WTC11 (cell line): ENCODE measurements around the gene SHANK3. TPM values are rescaled to one million over a fixed set of nuclear protein-coding genes. Genes with fewer than 3 reads are reported as not detected.
"Not testable (repeated sequence)": the region's sequence is repeated elsewhere in the genome, so short reads cannot be mapped to it uniquely, and the experiment has no call there.

Source experiments
- ATAC-seq: fragments of 200-7000 bp; cut with Tn5 transposase; 2 replicates; pipeline ENCODE4 v1.10.0; 2021; ENCODE audit warnings: mild to moderate bottlenecking, moderate library complexity
- CTCF ChIA-PET: fragments of 300-600 bp; sonication (Branson Sonifier 250); formaldehyde crosslinking; loops from one replicate; lab custom pipeline; 2021; ENCODE audit warnings: antibody characterized with exemption; lab: Charles Lee
- POLR2A ChIA-PET: fragments of 350-600 bp; sonication (Branson Sonifier 250); formaldehyde crosslinking; loops from one replicate; lab custom pipeline; 2021; ENCODE audit warnings: antibody characterized with exemption; lab: Charles Lee
- DNase-seq: peaks from one replicate; pipeline ENCODE4 v3.0.0; 2021; ENCODE audit warnings: low spot score
- H3K27ac Mint-ChIP-seq: 2 replicates; pipeline ENCODE4 v1.8.0; 2021; ENCODE audit warnings: mixed read lengths
- H3K27me3 Mint-ChIP-seq: 2 replicates; pipeline ENCODE4 v1.8.0; 2021; ENCODE audit warnings: low read depth, mild to moderate bottlenecking, moderate library complexity, mixed read lengths
- H3K36me3 Mint-ChIP-seq: 2 replicates; pipeline ENCODE4 v1.8.0; 2021; ENCODE audit warnings: mixed read lengths
- H3K4me1 Mint-ChIP-seq: 2 replicates; pipeline ENCODE4 v1.8.0; 2022; ENCODE audit warnings: mixed read lengths
- H3K4me3 Mint-ChIP-seq: 2 replicates; pipeline ENCODE4 v1.8.0; 2021; ENCODE audit warnings: mild to moderate bottlenecking, moderate library complexity, mixed read lengths
- H3K9me3 Mint-ChIP-seq: 2 replicates; pipeline ENCODE4 v1.8.0; 2021; ENCODE audit warnings: mixed read lengths
- ATF1 ChIP-seq: sonication (generic); formaldehyde crosslinking; IDR thresholded peaks from 2 replicates; pipeline ENCODE4 v1.8.1; 2023; ENCODE audit warnings: mild to moderate bottlenecking, moderate library complexity, missing genetic modification reagents
- JAZF1 ChIP-seq: fragments of 250-450 bp; sonication (Bioruptor Pico); IDR thresholded peaks from 2 replicates; pipeline ENCODE4 v1.9.0; 2021; ENCODE audit warnings: moderate library complexity, mild to moderate bottlenecking, inconsistent platforms
- NR2C2 ChIP-seq: sonication (generic); formaldehyde crosslinking; IDR thresholded peaks from 2 replicates; pipeline ENCODE4 v1.8.0; 2022; ENCODE audit warnings: mild to moderate bottlenecking, missing genetic modification reagents
- SMAD3 ChIP-seq: sonication (generic); formaldehyde crosslinking; IDR thresholded peaks from 2 replicates; pipeline ENCODE4 v1.8.0; 2022; ENCODE audit warnings: missing genetic modification reagents, mild to moderate bottlenecking, borderline replicate concordance
- SMAD4 ChIP-seq: sonication (generic); formaldehyde crosslinking; IDR thresholded peaks from 2 replicates; pipeline ENCODE4 v1.8.0; 2022; ENCODE audit warnings: mild to moderate bottlenecking, missing genetic modification reagents
- ZNF121 ChIP-seq: sonication (generic); formaldehyde crosslinking; IDR thresholded peaks from 2 replicates; pipeline ENCODE4 v1.8.0; 2023; ENCODE audit warnings: missing genetic modification reagents
- ZNF138 ChIP-seq: sonication (generic); formaldehyde crosslinking; conservative IDR thresholded peaks from 2 replicates; pipeline ENCODE4 v1.8.1; 2022; ENCODE audit warnings: mild to moderate bottlenecking, moderate library complexity, missing genetic modification reagents
- ZNF219 ChIP-seq: sonication (generic); formaldehyde crosslinking; IDR thresholded peaks from 2 replicates; pipeline ENCODE4 v1.8.0; 2023; ENCODE audit warnings: missing genetic modification reagents, mild to moderate bottlenecking, borderline replicate concordance
- ZNF317 ChIP-seq: sonication (generic); formaldehyde crosslinking; IDR thresholded peaks from 2 replicates; pipeline ENCODE4 v1.8.1; 2023; ENCODE audit warnings: low read depth, mild to moderate bottlenecking, moderate library complexity, missing genetic modification reagents, borderline replicate concordance
- ZNF423 ChIP-seq: fragments of 250-450 bp; sonication (Bioruptor Pico); IDR thresholded peaks from 2 replicates; pipeline ENCODE4 v2.1.2; 2022; ENCODE audit warnings: mild to moderate bottlenecking, moderate library complexity
- total RNA-seq: library from RNA; stranded (reverse); gene quantifications from 3 replicates; pipeline ENCODE4 v1.2.3, GENCODE V29; 2021
- TF ChIP-seq, protein P1 (sequence below): fragments of 250-450 bp; sonication (Bioruptor Pico); IDR thresholded peaks from 2 replicates; pipeline ENCODE4 v1.9.0; 2021; ENCODE audit warnings: mild to moderate bottlenecking, borderline replicate concordance
- TF ChIP-seq, protein P2 (sequence below): sonication (generic); formaldehyde crosslinking; conservative IDR thresholded peaks from 2 replicates; pipeline ENCODE4 v1.8.1; 2023; ENCODE audit warnings: mild to moderate bottlenecking, low read depth, missing genetic modification reagents, moderate library complexity
- TF ChIP-seq, protein P3 (sequence below): fragments of 250-450 bp; sonication (Bioruptor Pico); IDR thresholded peaks from 2 replicates; pipeline ENCODE4 v1.9.0; 2021; ENCODE audit warnings: mild to moderate bottlenecking
- TF ChIP-seq, protein P4 (sequence below): sonication (generic); formaldehyde crosslinking; IDR thresholded peaks from 2 replicates; pipeline ENCODE4 v1.8.1; 2023; ENCODE audit warnings: mild to moderate bottlenecking, missing genetic modification reagents, moderate library complexity
- TF ChIP-seq, protein P5 (sequence below): fragments of 250-450 bp; sonication (Bioruptor Pico); IDR thresholded peaks from 2 replicates; pipeline ENCODE4 v1.8.0; 2021; ENCODE audit warnings: mild to moderate bottlenecking
- TF ChIP-seq, protein P6 (sequence below): sonication (generic); formaldehyde crosslinking; IDR thresholded peaks from 2 replicates; pipeline ENCODE4 v1.8.1; 2022; ENCODE audit warnings: mild to moderate bottlenecking, moderate library complexity, missing genetic modification reagents
- TF ChIP-seq, protein P7 (sequence below): sonication (generic); formaldehyde crosslinking; IDR thresholded peaks from 2 replicates; pipeline ENCODE4 v1.8.1; 2023; ENCODE audit warnings: mild to moderate bottlenecking, moderate library complexity, missing genetic modification reagents

SHANK3 gene
- total RNA-seq, 1 experiment from 2014 or later = 9.6 TPM

DNA sequence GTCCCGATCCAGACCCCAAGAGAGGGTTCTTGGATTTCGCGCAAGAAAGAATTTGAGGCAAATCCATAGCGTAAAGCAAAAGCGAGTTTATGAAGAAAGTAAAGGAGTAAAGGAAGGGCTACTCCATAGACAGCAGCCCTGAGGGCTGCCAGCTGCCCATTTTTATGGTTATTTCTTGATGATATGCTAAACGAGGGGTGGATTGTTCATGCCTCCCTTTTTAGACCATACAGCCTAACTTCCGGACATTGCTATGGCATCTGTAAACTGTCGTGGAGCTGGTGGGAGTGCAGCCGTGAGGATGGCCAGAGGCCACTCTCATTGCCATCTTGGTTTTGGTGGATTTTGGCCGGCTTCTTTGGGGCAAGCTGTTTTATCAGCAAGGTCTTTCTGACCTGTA, 19.4 kb upstream of the SHANK3 start:
- Mint-ChIP-seq H3K4me3 (no peak overlapping the region), H3K27me3 (peaks cover 72% of the 10 kb centered on the region)
- CTCF ChIA-PET = no interaction called here

DNA sequence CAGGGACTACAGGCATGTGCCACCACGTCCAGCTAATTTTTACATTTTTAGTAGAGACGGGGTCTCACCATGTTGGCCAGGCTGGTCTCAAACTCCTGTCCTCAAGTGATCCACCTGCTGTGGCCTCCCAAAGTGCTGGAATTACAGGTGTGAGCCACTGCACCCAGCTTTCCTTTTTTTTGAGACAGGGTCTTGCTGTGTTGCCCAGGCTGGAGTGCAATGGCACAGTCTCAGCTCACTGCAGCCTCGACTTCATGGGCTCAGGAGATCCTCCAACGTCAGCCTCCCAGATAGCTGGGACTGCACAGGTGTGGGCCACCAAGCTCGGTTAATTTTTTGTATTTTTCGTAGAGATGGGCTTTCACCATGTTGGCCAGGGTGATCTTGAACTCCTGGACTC, 18.0 kb upstream of the SHANK3 start:
- ATAC-seq, H3K4me3 Mint-ChIP-seq, H3K4me1 Mint-ChIP-seq, CTCF ChIA-PET, POLR2A ChIA-PET, DNase-seq, H3K27ac Mint-ChIP-seq: not testable (repeated sequence)
- Mint-ChIP-seq H3K9me3 (peaks cover 30% of the 10 kb centered on the region), H3K27me3 (peaks cover 80% of the 10 kb centered on the region), H3K36me3 (peaks cover 12% of the 10 kb centered on the region)

More for the DNA sequence above, 19.4 kb upstream of the SHANK3 start:
- peaks cover 40% of the 10 kb centered on the region for H3K9me3 Mint-ChIP-seq
- TF ChIP-seq, protein P1, sequence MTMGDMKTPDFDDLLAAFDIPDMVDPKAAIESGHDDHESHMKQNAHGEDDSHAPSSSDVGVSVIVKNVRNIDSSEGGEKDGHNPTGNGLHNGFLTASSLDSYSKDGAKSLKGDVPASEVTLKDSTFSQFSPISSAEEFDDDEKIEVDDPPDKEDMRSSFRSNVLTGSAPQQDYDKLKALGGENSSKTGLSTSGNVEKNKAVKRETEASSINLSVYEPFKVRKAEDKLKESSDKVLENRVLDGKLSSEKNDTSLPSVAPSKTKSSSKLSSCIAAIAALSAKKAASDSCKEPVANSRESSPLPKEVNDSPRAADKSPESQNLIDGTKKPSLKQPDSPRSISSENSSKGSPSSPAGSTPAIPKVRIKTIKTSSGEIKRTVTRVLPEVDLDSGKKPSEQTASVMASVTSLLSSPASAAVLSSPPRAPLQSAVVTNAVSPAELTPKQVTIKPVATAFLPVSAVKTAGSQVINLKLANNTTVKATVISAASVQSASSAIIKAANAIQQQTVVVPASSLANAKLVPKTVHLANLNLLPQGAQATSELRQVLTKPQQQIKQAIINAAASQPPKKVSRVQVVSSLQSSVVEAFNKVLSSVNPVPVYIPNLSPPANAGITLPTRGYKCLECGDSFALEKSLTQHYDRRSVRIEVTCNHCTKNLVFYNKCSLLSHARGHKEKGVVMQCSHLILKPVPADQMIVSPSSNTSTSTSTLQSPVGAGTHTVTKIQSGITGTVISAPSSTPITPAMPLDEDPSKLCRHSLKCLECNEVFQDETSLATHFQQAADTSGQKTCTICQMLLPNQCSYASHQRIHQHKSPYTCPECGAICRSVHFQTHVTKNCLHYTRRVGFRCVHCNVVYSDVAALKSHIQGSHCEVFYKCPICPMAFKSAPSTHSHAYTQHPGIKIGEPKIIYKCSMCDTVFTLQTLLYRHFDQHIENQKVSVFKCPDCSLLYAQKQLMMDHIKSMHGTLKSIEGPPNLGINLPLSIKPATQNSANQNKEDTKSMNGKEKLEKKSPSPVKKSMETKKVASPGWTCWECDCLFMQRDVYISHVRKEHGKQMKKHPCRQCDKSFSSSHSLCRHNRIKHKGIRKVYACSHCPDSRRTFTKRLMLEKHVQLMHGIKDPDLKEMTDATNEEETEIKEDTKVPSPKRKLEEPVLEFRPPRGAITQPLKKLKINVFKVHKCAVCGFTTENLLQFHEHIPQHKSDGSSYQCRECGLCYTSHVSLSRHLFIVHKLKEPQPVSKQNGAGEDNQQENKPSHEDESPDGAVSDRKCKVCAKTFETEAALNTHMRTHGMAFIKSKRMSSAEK (CRISPR knock-in tag) = no peak
- no peak for TF ChIP-seq ZNF138
- TF ChIP-seq, protein P2, sequence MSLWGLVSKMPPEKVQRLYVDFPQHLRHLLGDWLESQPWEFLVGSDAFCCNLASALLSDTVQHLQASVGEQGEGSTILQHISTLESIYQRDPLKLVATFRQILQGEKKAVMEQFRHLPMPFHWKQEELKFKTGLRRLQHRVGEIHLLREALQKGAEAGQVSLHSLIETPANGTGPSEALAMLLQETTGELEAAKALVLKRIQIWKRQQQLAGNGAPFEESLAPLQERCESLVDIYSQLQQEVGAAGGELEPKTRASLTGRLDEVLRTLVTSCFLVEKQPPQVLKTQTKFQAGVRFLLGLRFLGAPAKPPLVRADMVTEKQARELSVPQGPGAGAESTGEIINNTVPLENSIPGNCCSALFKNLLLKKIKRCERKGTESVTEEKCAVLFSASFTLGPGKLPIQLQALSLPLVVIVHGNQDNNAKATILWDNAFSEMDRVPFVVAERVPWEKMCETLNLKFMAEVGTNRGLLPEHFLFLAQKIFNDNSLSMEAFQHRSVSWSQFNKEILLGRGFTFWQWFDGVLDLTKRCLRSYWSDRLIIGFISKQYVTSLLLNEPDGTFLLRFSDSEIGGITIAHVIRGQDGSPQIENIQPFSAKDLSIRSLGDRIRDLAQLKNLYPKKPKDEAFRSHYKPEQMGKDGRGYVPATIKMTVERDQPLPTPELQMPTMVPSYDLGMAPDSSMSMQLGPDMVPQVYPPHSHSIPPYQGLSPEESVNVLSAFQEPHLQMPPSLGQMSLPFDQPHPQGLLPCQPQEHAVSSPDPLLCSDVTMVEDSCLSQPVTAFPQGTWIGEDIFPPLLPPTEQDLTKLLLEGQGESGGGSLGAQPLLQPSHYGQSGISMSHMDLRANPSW = no peak
- TF ChIP-seq SMAD4 (CRISPR knock-in tag) = no peak
- TF ChIP-seq, protein P3, sequence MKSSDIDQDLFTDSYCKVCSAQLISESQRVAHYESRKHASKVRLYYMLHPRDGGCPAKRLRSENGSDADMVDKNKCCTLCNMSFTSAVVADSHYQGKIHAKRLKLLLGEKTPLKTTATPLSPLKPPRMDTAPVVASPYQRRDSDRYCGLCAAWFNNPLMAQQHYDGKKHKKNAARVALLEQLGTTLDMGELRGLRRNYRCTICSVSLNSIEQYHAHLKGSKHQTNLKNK (CRISPR knock-in tag) = no peak
- no peak for TF ChIP-seq ZNF121 (CRISPR knock-in tag)
- no peak for TF ChIP-seq JAZF1 (CRISPR knock-in tag)
- TF ChIP-seq, protein P4, sequence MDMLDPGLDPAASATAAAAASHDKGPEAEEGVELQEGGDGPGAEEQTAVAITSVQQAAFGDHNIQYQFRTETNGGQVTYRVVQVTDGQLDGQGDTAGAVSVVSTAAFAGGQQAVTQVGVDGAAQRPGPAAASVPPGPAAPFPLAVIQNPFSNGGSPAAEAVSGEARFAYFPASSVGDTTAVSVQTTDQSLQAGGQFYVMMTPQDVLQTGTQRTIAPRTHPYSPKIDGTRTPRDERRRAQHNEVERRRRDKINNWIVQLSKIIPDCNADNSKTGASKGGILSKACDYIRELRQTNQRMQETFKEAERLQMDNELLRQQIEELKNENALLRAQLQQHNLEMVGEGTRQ = no peak
- TF ChIP-seq, protein P5, sequence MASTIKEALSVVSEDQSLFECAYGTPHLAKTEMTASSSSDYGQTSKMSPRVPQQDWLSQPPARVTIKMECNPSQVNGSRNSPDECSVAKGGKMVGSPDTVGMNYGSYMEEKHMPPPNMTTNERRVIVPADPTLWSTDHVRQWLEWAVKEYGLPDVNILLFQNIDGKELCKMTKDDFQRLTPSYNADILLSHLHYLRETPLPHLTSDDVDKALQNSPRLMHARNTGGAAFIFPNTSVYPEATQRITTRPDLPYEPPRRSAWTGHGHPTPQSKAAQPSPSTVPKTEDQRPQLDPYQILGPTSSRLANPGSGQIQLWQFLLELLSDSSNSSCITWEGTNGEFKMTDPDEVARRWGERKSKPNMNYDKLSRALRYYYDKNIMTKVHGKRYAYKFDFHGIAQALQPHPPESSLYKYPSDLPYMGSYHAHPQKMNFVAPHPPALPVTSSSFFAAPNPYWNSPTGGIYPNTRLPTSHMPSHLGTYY = no peak
- no peak for TF ChIP-seq ZNF317 (CRISPR knock-in tag)
- TF ChIP-seq ATF1 (CRISPR knock-in tag) = no peak
- TF ChIP-seq ZNF423 (CRISPR knock-in tag) = no peak
- TF ChIP-seq, protein P6, sequence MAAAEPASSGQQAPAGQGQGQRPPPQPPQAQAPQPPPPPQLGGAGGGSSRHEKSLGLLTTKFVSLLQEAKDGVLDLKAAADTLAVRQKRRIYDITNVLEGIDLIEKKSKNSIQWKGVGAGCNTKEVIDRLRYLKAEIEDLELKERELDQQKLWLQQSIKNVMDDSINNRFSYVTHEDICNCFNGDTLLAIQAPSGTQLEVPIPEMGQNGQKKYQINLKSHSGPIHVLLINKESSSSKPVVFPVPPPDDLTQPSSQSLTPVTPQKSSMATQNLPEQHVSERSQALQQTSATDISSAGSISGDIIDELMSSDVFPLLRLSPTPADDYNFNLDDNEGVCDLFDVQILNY = no peak
- TF ChIP-seq ZNF219 (CRISPR knock-in tag) = no peak
- no peak for TF ChIP-seq NR2C2 (CRISPR knock-in tag)
- TF ChIP-seq, protein P7, sequence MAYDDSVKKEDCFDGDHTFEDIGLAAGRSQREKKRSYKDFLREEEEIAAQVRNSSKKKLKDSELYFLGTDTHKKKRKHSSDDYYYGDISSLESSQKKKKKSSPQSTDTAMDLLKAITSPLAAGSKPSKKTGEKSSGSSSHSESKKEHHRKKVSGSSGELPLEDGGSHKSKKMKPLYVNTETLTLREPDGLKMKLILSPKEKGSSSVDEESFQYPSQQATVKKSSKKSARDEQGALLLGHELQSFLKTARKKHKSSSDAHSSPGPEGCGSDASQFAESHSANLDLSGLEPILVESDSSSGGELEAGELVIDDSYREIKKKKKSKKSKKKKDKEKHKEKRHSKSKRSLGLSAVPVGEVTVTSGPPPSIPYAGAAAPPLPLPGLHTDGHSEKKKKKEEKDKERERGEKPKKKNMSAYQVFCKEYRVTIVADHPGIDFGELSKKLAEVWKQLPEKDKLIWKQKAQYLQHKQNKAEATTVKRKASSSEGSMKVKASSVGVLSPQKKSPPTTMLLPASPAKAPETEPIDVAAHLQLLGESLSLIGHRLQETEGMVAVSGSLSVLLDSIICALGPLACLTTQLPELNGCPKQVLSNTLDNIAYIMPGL = no peak
- TF ChIP-seq SMAD3 (CRISPR knock-in tag) = no peak
- H3K36me3 Mint-ChIP-seq = peaks cover 21% of the 10 kb centered on the region
- no peak overlapping the region for H3K27ac Mint-ChIP-seq
- no peak for ATAC-seq
- POLR2A ChIA-PET = no interaction called here
- no peak for DNase-seq
- H3K4me1 Mint-ChIP-seq = no peaks in the 10 kb centered on the region
